Glutamatergic neuron (in vitro differentiated cells): ENCODE results near the gene TMEM35B. TPM values are rescaled to one million over a fixed set of nuclear protein-coding genes. Genes with fewer than 3 reads are reported as not detected.
"Not testable (repeated sequence)": the region's sequence is repeated elsewhere in the genome, so short reads cannot be mapped to it uniquely, and the experiment has no call there.

Experiments
- DNase-seq: peaks from one replicate; pipeline ENCODE4 v3.0.0; 2022
- H3K27ac Mint-ChIP-seq: one replicate; pipeline ENCODE4 v1.8.0; 2020; ENCODE audit warnings: mild to moderate bottlenecking, mixed read lengths, inconsistent platforms; ENCODE audit not compliant: unreplicated experiment
- H3K27me3 Mint-ChIP-seq: one replicate; pipeline ENCODE4 v1.8.0; 2020; ENCODE audit warnings: mild to moderate bottlenecking, moderate library complexity, mixed read lengths, inconsistent platforms; ENCODE audit not compliant: unreplicated experiment
- H3K36me3 Mint-ChIP-seq: one replicate; pipeline ENCODE4 v1.8.0; 2020; ENCODE audit warnings: mild to moderate bottlenecking, mixed read lengths, inconsistent platforms; ENCODE audit not compliant: unreplicated experiment
- H3K4me1 Mint-ChIP-seq: one replicate; pipeline ENCODE4 v1.8.0; 2020; ENCODE audit warnings: mild to moderate bottlenecking, low read depth, mixed read lengths, inconsistent platforms; ENCODE audit not compliant: unreplicated experiment
- H3K4me3 Mint-ChIP-seq: one replicate; pipeline ENCODE4 v1.8.0; 2020; ENCODE audit warnings: mild to moderate bottlenecking, mixed read lengths, inconsistent platforms; ENCODE audit not compliant: unreplicated experiment
- H3K9me3 Mint-ChIP-seq: one replicate; pipeline ENCODE4 v1.8.0; 2020; ENCODE audit warnings: mild to moderate bottlenecking, moderate library complexity, mixed read lengths, inconsistent platforms; ENCODE audit not compliant: unreplicated experiment
- total RNA-seq: library from RNA; stranded (reverse); fragmentation: NEBNext Ultra II Directional; extraction: Animal tissue kit (Norgen Biotek cat#: 25700); gene quantifications from one replicate; pipeline ENCODE4 v1.2.1, GENCODE V29; 2021; ENCODE audit not compliant: unreplicated experiment
- TF ChIP-seq, protein P1 (sequence below): fragments of 200-600 bp; sonication (generic); IDR thresholded peaks from one replicate; pipeline ENCODE4 v1.5.0; 2021; ENCODE audit not compliant: partially characterized antibody, unreplicated experiment

TMEM35B gene
- total RNA-seq, 1 donor from 2014 or later: not detected

DNA sequence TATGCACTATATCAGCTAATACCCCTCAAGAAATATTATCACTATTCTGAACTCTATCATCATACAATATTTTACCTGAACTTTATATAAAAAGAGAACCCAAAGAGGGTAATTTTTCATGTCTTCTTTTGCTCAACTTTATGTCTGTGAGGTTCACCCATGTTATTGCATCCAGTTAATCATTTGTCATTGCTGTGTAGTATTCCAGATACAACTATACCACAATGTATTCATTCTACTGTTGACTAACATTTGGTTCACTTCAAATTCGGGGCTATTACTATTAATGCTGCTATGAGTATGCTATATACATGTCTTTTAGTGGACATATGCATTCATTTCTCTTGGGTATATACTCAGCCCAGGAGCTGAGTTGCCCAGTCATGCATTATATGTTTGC lies 34.7 kb downstream of the TMEM35B start:
- TF ChIP-seq, protein P1, sequence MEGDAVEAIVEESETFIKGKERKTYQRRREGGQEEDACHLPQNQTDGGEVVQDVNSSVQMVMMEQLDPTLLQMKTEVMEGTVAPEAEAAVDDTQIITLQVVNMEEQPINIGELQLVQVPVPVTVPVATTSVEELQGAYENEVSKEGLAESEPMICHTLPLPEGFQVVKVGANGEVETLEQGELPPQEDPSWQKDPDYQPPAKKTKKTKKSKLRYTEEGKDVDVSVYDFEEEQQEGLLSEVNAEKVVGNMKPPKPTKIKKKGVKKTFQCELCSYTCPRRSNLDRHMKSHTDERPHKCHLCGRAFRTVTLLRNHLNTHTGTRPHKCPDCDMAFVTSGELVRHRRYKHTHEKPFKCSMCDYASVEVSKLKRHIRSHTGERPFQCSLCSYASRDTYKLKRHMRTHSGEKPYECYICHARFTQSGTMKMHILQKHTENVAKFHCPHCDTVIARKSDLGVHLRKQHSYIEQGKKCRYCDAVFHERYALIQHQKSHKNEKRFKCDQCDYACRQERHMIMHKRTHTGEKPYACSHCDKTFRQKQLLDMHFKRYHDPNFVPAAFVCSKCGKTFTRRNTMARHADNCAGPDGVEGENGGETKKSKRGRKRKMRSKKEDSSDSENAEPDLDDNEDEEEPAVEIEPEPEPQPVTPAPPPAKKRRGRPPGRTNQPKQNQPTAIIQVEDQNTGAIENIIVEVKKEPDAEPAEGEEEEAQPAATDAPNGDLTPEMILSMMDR: no peak
- peaks cover 6% of the 10 kb centered on the region for H3K36me3 Mint-ChIP-seq
- no peaks in the 10 kb centered on the region for H3K4me1 Mint-ChIP-seq
- H3K27me3 Mint-ChIP-seq: no peaks in the 10 kb centered on the region
- H3K4me3 Mint-ChIP-seq: no peak overlapping the region
- H3K9me3 Mint-ChIP-seq: peaks cover 4% of the 10 kb centered on the region
- H3K27ac Mint-ChIP-seq: no peak overlapping the region
- no peak for DNase-seq

DNA sequence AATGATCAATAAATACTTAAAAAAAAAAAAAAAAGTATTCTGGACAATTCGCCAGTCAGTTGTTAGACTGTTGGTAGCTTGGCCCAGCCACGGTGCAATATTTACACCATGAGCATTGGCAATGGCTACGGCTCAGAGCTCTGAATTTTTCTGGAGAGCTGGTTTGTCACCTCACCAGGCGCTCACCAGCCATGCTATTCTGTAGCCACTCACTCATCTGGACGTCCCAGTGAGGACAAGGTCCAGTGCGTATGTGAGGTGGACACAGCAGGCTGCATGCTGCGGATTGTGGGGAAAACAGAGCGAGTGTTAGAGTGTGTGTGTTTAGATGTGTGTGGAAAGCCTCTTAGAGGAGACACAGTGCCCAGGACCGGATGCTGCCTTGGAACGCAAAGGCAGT lies 36.4 kb downstream of the TMEM35B start:
- H3K27ac Mint-ChIP-seq: peak overlapping the region; percentile 73
- not testable (repeated sequence) for H3K36me3 Mint-ChIP-seq, H3K9me3 Mint-ChIP-seq, H3K27me3 Mint-ChIP-seq, DNase-seq, H3K4me3 Mint-ChIP-seq, H3K4me1 Mint-ChIP-seq

DNA sequence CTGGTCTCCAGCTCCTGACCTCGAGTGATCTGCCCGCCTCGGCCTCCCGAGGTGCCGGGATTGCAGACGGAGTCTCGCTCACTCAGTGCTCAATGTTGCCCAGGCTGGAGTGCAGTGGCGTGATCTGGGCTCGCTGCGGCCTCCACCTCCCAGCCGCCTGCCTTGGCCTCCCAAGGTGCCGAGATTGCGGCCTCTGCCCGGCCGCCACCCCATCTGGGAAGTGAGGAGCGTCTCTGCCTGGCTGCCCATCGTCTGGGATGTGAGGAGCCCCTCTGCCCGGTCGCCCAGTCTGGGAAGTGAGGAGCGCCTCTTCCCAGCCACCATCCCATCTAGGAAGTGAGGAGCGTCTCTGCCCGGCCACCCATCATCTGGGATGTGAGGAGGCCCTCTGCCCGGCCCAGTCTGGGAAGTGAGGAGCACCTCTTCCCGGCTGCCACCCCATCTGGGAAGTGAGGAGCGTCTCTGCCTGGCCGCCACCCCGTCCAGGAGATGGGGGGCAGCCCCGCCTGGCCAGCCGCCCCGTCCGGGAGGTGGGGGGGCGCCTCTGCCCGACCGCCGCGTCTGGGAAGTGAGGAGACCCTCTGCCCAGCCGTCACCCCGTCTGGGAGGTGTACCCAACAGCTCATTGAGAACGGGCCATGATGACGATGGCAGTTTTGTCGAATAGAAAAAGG lies 37.4 kb downstream of the TMEM35B start:
- not testable (repeated sequence) for H3K27ac Mint-ChIP-seq, H3K4me3 Mint-ChIP-seq, H3K4me1 Mint-ChIP-seq, H3K36me3 Mint-ChIP-seq, H3K9me3 Mint-ChIP-seq, DNase-seq, H3K27me3 Mint-ChIP-seq

DNA sequence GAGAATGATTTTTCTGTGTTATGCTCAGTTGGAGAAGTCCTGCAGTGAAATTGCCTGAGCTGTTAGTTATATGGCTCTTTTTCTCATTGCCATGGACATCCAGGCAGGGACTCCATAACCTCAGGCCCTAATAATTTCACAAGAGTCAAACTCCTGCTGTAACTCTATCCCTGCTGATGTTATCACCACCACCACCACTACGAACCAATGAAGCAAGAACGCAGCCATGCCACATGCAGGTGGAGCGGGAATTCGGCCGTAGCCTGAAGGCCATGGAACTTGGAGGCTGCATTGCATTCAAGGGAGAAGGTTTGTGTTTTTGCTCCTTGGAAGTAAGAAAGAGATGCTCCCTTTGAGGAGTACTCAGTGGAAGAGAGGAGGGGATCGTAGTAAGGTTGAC lies 38.9 kb downstream of the TMEM35B start:
- Mint-ChIP-seq H3K36me3 (peaks cover 6% of the 10 kb centered on the region), H3K27ac (no peak overlapping the region), H3K9me3 (peaks cover 2% of the 10 kb centered on the region), H3K27me3 (no peaks in the 10 kb centered on the region), H3K4me1 (no peaks in the 10 kb centered on the region), H3K4me3 (no peak overlapping the region)
- TF ChIP-seq, protein P1: no peak
- DNase-seq: no peak

DNA sequence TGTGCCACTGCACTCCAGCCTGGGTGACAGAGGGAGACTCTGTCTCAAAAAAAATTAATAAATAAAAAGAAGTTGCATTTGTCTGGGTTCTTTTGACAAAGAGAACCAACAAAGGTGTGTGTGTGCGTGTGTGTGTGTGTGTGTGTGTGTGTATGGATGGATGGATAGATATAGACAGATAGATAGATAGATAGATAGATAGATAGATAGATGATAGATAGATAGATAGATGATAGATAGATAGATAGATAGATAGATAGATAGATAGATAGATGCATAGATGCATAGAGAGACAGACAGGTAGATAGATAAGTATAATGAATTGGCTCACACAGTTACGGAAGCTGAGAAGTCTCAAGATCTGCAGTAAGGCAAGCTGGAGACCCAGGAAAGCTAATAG lies 43.3 kb downstream of the TMEM35B start:
- H3K27me3 Mint-ChIP-seq, H3K9me3 Mint-ChIP-seq, H3K4me3 Mint-ChIP-seq, H3K27ac Mint-ChIP-seq, DNase-seq, H3K4me1 Mint-ChIP-seq, H3K36me3 Mint-ChIP-seq: not testable (repeated sequence)

Other genes with a start within 250 kb of the TMEM35B start
- gene GJB5, start 230.3 kb downstream of the TMEM35B start, total RNA-seq: not detected
- gene GJB4, start 225.6 kb downstream of the TMEM35B start, total RNA-seq: not detected
- not detected for gene GJB3, start 204.1 kb downstream of the TMEM35B start, total RNA-seq
- not detected for gene GJA4, start 192.3 kb downstream of the TMEM35B start, total RNA-seq
- gene SMIM12, start 125.6 kb downstream of the TMEM35B start, total RNA-seq: 59.9 TPM
- 44.8 TPM for gene DLGAP3, start 55.7 kb downstream of the TMEM35B start, total RNA-seq
- 25.1 TPM for gene ZMYM6, start 46.6 kb upstream of the TMEM35B start, total RNA-seq
- gene ZMYM1, start 94.0 kb upstream of the TMEM35B start, total RNA-seq: 12.1 TPM
- 458 TPM for gene SFPQ, start 207.8 kb upstream of the TMEM35B start, total RNA-seq